OCI-LY1 (cell line): ENCODE results near the gene BTBD9.

Experiments used
- H2AFZ ChIP-seq: fragments of 200-600 bp; sonication (generic), shearing (Covaris generic); 2 replicates; pipeline ENCODE4 v1.6.0; 2014; ENCODE audit warnings: antibody characterized with exemption, mild to moderate bottlenecking, low read length
- H3F3A ChIP-seq: fragments of 200-600 bp; sonication (generic), shearing (Covaris generic); 2 replicates; pipeline ENCODE4 v1.6.0; 2014; ENCODE audit warnings: mild to moderate bottlenecking, antibody characterized with exemption, low read length, moderate library complexity; ENCODE audit not compliant: insufficient read depth
- H3K27ac ChIP-seq: fragments of 200-600 bp; sonication (generic); 2 replicates; pipeline ENCODE4 v1.5.1; 2014; ENCODE audit warnings: low read length, mixed run types, mild to moderate bottlenecking, low read depth; ENCODE audit not compliant: poor library complexity, severe bottlenecking
- H3K27me3 ChIP-seq: fragments of 200-600 bp; sonication (generic); 2 replicates; pipeline ENCODE4 v1.6.0; 2014; ENCODE audit warnings: antibody characterized with exemption, mild to moderate bottlenecking, low read length, moderate library complexity; ENCODE audit not compliant: insufficient read depth
- H3K36me3 ChIP-seq: fragments of 200-600 bp; sonication (generic); 2 replicates; pipeline ENCODE4 v1.6.1; 2014; ENCODE audit warnings: mild to moderate bottlenecking, antibody characterized with exemption, low read length, moderate library complexity, mixed read lengths; ENCODE audit not compliant: insufficient read depth
- H3K4me1 ChIP-seq: fragments of 200-600 bp; sonication (generic); 2 replicates; pipeline ENCODE4 v1.5.1; 2014; ENCODE audit warnings: mild to moderate bottlenecking, low read length, moderate library complexity; ENCODE audit not compliant: insufficient read depth, severe bottlenecking
- H3K4me2 ChIP-seq: fragments of 200-600 bp; sonication (generic), shearing (Covaris generic); 2 replicates; pipeline ENCODE4 v1.6.1; 2014; ENCODE audit warnings: low read length
- H3K4me3 ChIP-seq: fragments of 200-600 bp; sonication (generic); 2 replicates; pipeline ENCODE4 v1.5.1; 2014; ENCODE audit warnings: low read length, low read depth, mild to moderate bottlenecking, mixed read lengths; ENCODE audit not compliant: poor library complexity, severe bottlenecking
- H3K79me2 ChIP-seq: fragments of 200-600 bp; shearing (Covaris generic); 2 replicates; pipeline ENCODE4 v1.6.1; 2016; ENCODE audit warnings: mixed run types, low read length, mixed read lengths; ENCODE audit not compliant: insufficient read depth
- H3K9ac ChIP-seq: fragments of 200-600 bp; sonication (generic), shearing (Covaris generic); 2 replicates; pipeline ENCODE4 v1.6.1; 2014; ENCODE audit warnings: mild to moderate bottlenecking, low read length, mixed read lengths
- H3K9me2 ChIP-seq: fragments of 200-600 bp; sonication (generic), shearing (Covaris generic); 2 replicates; pipeline ENCODE4 v1.6.1; 2014; ENCODE audit warnings: low read depth, mild to moderate bottlenecking, low read length, mixed read lengths
- H3K9me3 ChIP-seq: fragments of 200-600 bp; shearing (Covaris generic); 2 replicates; pipeline ENCODE4 v1.6.1; 2014; ENCODE audit warnings: low read length, mixed read lengths
- H4K20me1 ChIP-seq: fragments of 200-600 bp; sonication (generic), shearing (Covaris generic); 2 replicates; pipeline ENCODE4 v1.6.0; 2016; ENCODE audit warnings: mild to moderate bottlenecking, low read length; ENCODE audit not compliant: insufficient read depth
- CTCF ChIP-seq: fragments of 200-600 bp; sonication (generic), shearing (Covaris generic); IDR thresholded peaks from 2 replicates; pipeline ENCODE4 v1.5.1; 2017; ENCODE audit warnings: mild to moderate bottlenecking, antibody characterized with exemption, low read length, moderate library complexity, mixed read lengths
- EZH2 ChIP-seq: fragments of 200-600 bp; sonication (generic), shearing (Covaris generic); IDR thresholded peaks from 2 replicates; pipeline ENCODE4 v1.8.0; 2017; ENCODE audit warnings: borderline replicate concordance, mixed run types, mild to moderate bottlenecking, antibody characterized with exemption, low read length, moderate library complexity, mixed read lengths

BTBD9 gene

GRCh38 chr6:38531134-38531533 lies 108.6 kb downstream of the BTBD9 start:
- H3K9me3 ChIP-seq = no peaks in the 10 kb centered on the region
- H3K9me2 ChIP-seq = no peaks in the 10 kb centered on the region

GRCh38 chr6:38528196-38528965 lies 111.3 kb downstream of the BTBD9 start:
- Histone ChIP-seq H3F3A (no peaks in the 10 kb centered on the region), H3K9me3 (no peaks in the 10 kb centered on the region), H3K4me3 (no peak overlapping the region), H3K9ac (no peak overlapping the region), H4K20me1 (no peaks in the 10 kb centered on the region), H3K36me3 (no peaks in the 10 kb centered on the region), H3K27ac (no peak overlapping the region), H3K79me2 (no peaks in the 10 kb centered on the region), H3K4me2 (no peak overlapping the region), H3K4me1 (no peaks in the 10 kb centered on the region), H2AFZ (no peak overlapping the region), H3K27me3 (no peaks in the 10 kb centered on the region), H3K9me2 (no peaks in the 10 kb centered on the region)
- TF ChIP-seq CTCF (no peak), EZH2 (no peak)

More at GRCh38 chr6:38531134-38531533, 108.6 kb downstream of the BTBD9 start:
- no peak overlapping the region for H3K9ac ChIP-seq
- TF ChIP-seq EZH2 = no peak
- TF ChIP-seq CTCF = no peak
- no peak overlapping the region for H2AFZ ChIP-seq
- no peaks in the 10 kb centered on the region for H4K20me1 ChIP-seq
- H3K4me2 ChIP-seq = no peak overlapping the region
- H3K36me3 ChIP-seq = no peaks in the 10 kb centered on the region
- no peak overlapping the region for H3K4me3 ChIP-seq
- H3K4me1 ChIP-seq = no peaks in the 10 kb centered on the region
- H3K27ac ChIP-seq = no peak overlapping the region
- H3K27me3 ChIP-seq = no peaks in the 10 kb centered on the region
- H3F3A ChIP-seq = no peaks in the 10 kb centered on the region
- H3K79me2 ChIP-seq = no peaks in the 10 kb centered on the region

DNA sequence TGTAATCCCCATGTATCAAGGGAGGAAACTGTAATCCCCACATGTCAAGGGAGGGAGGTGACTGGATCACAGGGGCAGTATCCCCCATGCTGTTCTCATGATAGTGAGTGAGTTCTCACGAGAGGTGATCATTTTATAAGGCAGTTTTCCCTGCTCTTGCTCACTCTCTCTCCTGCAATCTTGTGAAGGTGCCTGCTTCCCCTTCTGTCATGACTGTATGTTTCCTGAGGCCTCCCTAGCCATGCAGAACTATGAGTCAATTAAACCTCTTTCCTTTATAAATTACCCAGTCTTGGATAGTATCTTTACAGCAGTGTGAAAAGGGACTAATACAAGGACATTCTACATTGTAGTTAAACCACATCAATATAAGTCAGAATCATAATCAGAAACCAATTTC lies 112.4 kb downstream of the BTBD9 start:
- Histone ChIP-seq H3K4me2 (no peak overlapping the region), H3F3A (no peaks in the 10 kb centered on the region), H4K20me1 (no peaks in the 10 kb centered on the region), H3K27ac (no peak overlapping the region), H2AFZ (no peak overlapping the region), H3K9me2 (no peaks in the 10 kb centered on the region), H3K4me3 (no peak overlapping the region), H3K4me1 (no peaks in the 10 kb centered on the region), H3K79me2 (no peaks in the 10 kb centered on the region), H3K36me3 (no peaks in the 10 kb centered on the region), H3K27me3 (no peaks in the 10 kb centered on the region), H3K9me3 (no peaks in the 10 kb centered on the region), H3K9ac (no peak overlapping the region)
- no peak for TF ChIP-seq EZH2

DNA sequence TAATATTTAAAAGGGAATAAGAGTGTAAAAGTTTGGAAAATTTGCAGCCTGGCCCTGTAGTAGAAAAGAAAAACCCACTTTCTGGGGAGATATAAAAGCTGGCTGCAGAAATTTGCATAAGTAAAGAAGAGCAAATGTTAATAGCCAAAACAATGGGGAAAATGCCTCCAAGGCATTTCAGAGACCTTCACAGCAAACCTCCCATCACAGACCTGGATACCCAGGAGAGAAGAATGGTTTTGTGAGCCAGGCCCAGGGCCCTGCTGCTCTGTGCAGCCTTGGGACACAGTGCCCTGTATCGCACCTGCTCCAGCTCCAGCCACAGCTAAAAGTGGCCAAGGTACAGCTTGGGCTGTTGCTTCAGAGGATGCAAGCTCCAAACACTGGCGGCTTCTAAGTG lies 113.8 kb downstream of the BTBD9 start:
- Histone ChIP-seq H3K9me2 (no peaks in the 10 kb centered on the region), H3K36me3 (no peaks in the 10 kb centered on the region), H3F3A (no peaks in the 10 kb centered on the region), H3K4me2 (no peak overlapping the region), H3K27me3 (no peaks in the 10 kb centered on the region), H3K79me2 (no peaks in the 10 kb centered on the region), H2AFZ (no peak overlapping the region), H3K9ac (no peak overlapping the region), H4K20me1 (no peaks in the 10 kb centered on the region), H3K4me3 (no peak overlapping the region), H3K9me3 (no peaks in the 10 kb centered on the region), H3K27ac (no peak overlapping the region), H3K4me1 (no peaks in the 10 kb centered on the region)
- no peak for TF ChIP-seq EZH2
- TF ChIP-seq CTCF = no peak
